NCI-H748 (cell line): ENCODE data around the gene NSUN7.
"Not testable (repeated sequence)": the region's sequence is repeated elsewhere in the genome, so short reads cannot be mapped to it uniquely, and the experiment has no call there.

Experiments used
- DNase-seq: peaks from one replicate; lab custom pipeline; 2025; ENCODE audit not compliant: unreplicated experiment; lab: John Stamatoyannopoulos, UW

The NSUN7 gene

GRCh38 chr4:40749717-40750460 is at the start of gene NSUN7:
NSUN7 (plus strand) TSS chr4:40749955; CDS start chr4:40750694, 739 bp downstream.
- peak; percentile 85 for DNase-seq

GRCh38 chr4:40702137-40702799 is 47.5 kb upstream of the NSUN7 start:
- DNase-seq = no peak

- DNase-seq = no peak
Observed at GRCh38 chr4:40702800-40703151, 47.0 kb upstream of the NSUN7 start.

GRCh38 chr4:40704073-40704472 is 45.7 kb upstream of the NSUN7 start:
- DNase-seq = no peak

- no peak for DNase-seq
Observed at GRCh38 chr4:40710484-40711254, 39.1 kb upstream of the NSUN7 start.

- not testable (repeated sequence) for DNase-seq
Observed at GRCh38 chr4:40713001-40713400, 36.8 kb upstream of the NSUN7 start.

- no peak for DNase-seq
Observed at GRCh38 chr4:40713798-40714197, 36.0 kb upstream of the NSUN7 start.

GRCh38 chr4:40718586-40718985 is 31.2 kb upstream of the NSUN7 start:
- peak; percentile 50 for DNase-seq

GRCh38 chr4:40719008-40719623 is 30.6 kb upstream of the NSUN7 start:
- peak; percentile 73 for DNase-seq

- DNase-seq = no peak
Observed at GRCh38 chr4:40720351-40720750, 29.4 kb upstream of the NSUN7 start.

- DNase-seq = no peak
Observed at GRCh38 chr4:40720916-40721315, 28.8 kb upstream of the NSUN7 start.

- no peak for DNase-seq
Observed at GRCh38 chr4:40721730-40722171, 28.0 kb upstream of the NSUN7 start.

GRCh38 chr4:40722576-40723161 is 27.1 kb upstream of the NSUN7 start:
- no peak for DNase-seq

GRCh38 chr4:40723728-40724127 is 26.0 kb upstream of the NSUN7 start:
- DNase-seq = no peak

- no peak for DNase-seq
Observed at GRCh38 chr4:40728333-40728732, 21.4 kb upstream of the NSUN7 start.

GRCh38 chr4:40729555-40729954 is 20.2 kb upstream of the NSUN7 start:
- DNase-seq = no peak

GRCh38 chr4:40730091-40730679 is 19.6 kb upstream of the NSUN7 start:
- DNase-seq = no peak

- DNase-seq = no peak
Observed at GRCh38 chr4:40731361-40731760, 18.4 kb upstream of the NSUN7 start.

GRCh38 chr4:40731792-40732245 is 17.9 kb upstream of the NSUN7 start:
- DNase-seq = peak; percentile 84

GRCh38 chr4:40733752-40734151 is 16.0 kb upstream of the NSUN7 start:
- DNase-seq = no peak

- DNase-seq = no peak
Observed at GRCh38 chr4:40734497-40734896, 15.3 kb upstream of the NSUN7 start.
